ENCODE data around the gene ADIPOQ.

DNA sequence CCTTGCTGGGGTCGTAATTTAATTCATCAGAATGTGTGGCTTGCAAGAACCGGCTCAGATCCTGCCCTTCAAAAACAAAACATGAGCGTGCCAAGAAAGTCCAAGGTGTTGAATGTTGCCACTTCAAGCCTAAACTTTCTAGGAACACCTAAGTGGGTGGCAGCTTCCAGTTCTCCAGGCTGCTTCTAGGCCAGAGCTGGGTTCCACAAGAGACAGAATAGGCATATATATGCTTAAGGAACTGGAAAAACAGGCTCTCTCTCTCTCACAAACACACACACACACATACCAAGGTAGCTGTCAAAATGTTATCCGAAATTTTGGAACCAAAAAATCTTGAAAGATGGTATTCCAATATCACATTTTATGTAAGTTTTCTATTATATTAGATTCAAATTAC is 890 bp upstream of the ADIPOQ start:
- TF ChIP-seq POLR2A (IDR thresholded peaks at IDR 0.05), result no peak
- no peak for TF ChIP-seq CTCF (IDR thresholded peaks at IDR 0.05)
